Measurements from ENCODE around the gene PSMG3.

DNA sequence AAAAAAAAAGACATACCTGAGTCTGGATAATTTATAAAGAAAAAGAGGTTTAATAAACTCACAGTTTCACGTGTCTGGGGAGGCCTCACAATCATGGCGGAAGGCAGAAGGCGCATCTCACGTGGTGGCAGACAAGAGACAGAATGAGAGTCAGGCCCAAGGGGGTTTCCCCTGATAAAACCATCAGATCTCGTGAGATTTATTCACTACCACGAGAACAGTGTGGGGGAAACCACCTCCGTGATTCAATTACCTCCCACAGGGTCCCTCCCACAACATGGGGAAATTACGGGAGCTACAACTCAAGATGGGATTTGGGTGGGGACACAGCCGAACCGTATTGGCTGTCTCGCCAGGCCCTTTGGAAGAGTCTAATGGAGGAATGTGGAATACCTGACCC, 48.4 kb downstream of the PSMG3 start:
- TF ChIP-seq, protein P1, sequence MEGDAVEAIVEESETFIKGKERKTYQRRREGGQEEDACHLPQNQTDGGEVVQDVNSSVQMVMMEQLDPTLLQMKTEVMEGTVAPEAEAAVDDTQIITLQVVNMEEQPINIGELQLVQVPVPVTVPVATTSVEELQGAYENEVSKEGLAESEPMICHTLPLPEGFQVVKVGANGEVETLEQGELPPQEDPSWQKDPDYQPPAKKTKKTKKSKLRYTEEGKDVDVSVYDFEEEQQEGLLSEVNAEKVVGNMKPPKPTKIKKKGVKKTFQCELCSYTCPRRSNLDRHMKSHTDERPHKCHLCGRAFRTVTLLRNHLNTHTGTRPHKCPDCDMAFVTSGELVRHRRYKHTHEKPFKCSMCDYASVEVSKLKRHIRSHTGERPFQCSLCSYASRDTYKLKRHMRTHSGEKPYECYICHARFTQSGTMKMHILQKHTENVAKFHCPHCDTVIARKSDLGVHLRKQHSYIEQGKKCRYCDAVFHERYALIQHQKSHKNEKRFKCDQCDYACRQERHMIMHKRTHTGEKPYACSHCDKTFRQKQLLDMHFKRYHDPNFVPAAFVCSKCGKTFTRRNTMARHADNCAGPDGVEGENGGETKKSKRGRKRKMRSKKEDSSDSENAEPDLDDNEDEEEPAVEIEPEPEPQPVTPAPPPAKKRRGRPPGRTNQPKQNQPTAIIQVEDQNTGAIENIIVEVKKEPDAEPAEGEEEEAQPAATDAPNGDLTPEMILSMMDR (IDR thresholded peaks at IDR 0.05) = no peak
- TF ChIP-seq POLR2A (IDR thresholded peaks at IDR 0.05) = no peak

Data from Peyer's patch (tissue), 4 donors.